Measurements from ENCODE around the gene GAB2. TPM values are rescaled to one million over a fixed set of nuclear protein-coding genes. Genes with fewer than 3 reads are reported as not detected.

Gene GAB2
- total RNA-seq, 1 donor from 2014 or later: 6.6 TPM

- TF ChIP-seq CTCF (IDR thresholded peaks at IDR 0.05; ENCODE audit: insufficient read depth, low read length, severe bottlenecking): no peak
- no peaks in the 10 kb centered on the region for H3K27me3 ChIP-seq (ENCODE audit: control insufficient read depth, insufficient read depth, low read length)
- DNase-seq (ENCODE audit: low read depth) (no peak), FAIRE-seq (no peak)
- no peaks in the 10 kb centered on the region for H3K36me3 ChIP-seq (ENCODE audit: control insufficient read depth, insufficient read depth, low read length)
- H3K4me3 ChIP-seq (ENCODE audit: low read depth, low read length): no peak overlapping the region
Measured at GRCh38 chr11:78426845-78427244, 9.2 kb upstream of the GAB2 start.

- Histone ChIP-seq H3K27me3 (ENCODE audit: control insufficient read depth, insufficient read depth, low read length) (no peaks in the 10 kb centered on the region), H3K4me3 (ENCODE audit: low read depth, low read length) (no peak overlapping the region), H3K36me3 (ENCODE audit: control insufficient read depth, insufficient read depth, low read length) (no peaks in the 10 kb centered on the region)
- TF ChIP-seq CTCF (IDR thresholded peaks at IDR 0.05; ENCODE audit: insufficient read depth, low read length, severe bottlenecking): no peak
- DNase-seq (ENCODE audit: low read depth): no peak
- no peak for FAIRE-seq
Measured at GRCh38 chr11:78425399-78426070, 7.9 kb upstream of the GAB2 start.

GRCh38 chr11:78424334-78425270, 7.0 kb upstream of the GAB2 start:
- FAIRE-seq: no peak

GRCh38 chr11:78423241-78423640, 5.6 kb upstream of the GAB2 start:
- no peak for FAIRE-seq
- TF ChIP-seq CTCF (IDR thresholded peaks at IDR 0.05; ENCODE audit: insufficient read depth, low read length, severe bottlenecking): no peak
- H3K4me3 ChIP-seq (ENCODE audit: low read depth, low read length): no peak overlapping the region
- DNase-seq (ENCODE audit: low read depth): no peak
- no peaks in the 10 kb centered on the region for H3K36me3 ChIP-seq (ENCODE audit: control insufficient read depth, insufficient read depth, low read length)
- no peaks in the 10 kb centered on the region for H3K27me3 ChIP-seq (ENCODE audit: control insufficient read depth, insufficient read depth, low read length)

More at GRCh38 chr11:78424334-78425270, 7.0 kb upstream of the GAB2 start:
- TF ChIP-seq CTCF (IDR thresholded peaks at IDR 0.05; ENCODE audit: insufficient read depth, low read length, severe bottlenecking): no peak
- Histone ChIP-seq H3K4me3 (ENCODE audit: low read depth, low read length) (no peak overlapping the region), H3K36me3 (ENCODE audit: control insufficient read depth, insufficient read depth, low read length) (no peaks in the 10 kb centered on the region), H3K27me3 (ENCODE audit: control insufficient read depth, insufficient read depth, low read length) (no peaks in the 10 kb centered on the region)
- no peak for DNase-seq (ENCODE audit: low read depth)

GRCh38 chr11:78420796-78421209, 3.2 kb upstream of the GAB2 start:
- peak; percentile 56 for DNase-seq (ENCODE audit: low read depth)
- no peak overlapping the region for H3K4me3 ChIP-seq (ENCODE audit: low read depth, low read length)

More at GRCh38 chr11:78420796-78421209, 3.2 kb upstream of the GAB2 start:
- FAIRE-seq: no peak
- H3K36me3 ChIP-seq (ENCODE audit: control insufficient read depth, insufficient read depth, low read length): no peaks in the 10 kb centered on the region
- no peak for TF ChIP-seq CTCF (IDR thresholded peaks at IDR 0.05; ENCODE audit: insufficient read depth, low read length, severe bottlenecking)
- H3K27me3 ChIP-seq (ENCODE audit: control insufficient read depth, insufficient read depth, low read length): no peaks in the 10 kb centered on the region
